Vagina (tissue), 2 donors: Measurements from ENCODE around the gene NEURL3.

Source experiments
- POLR2A ChIP-seq, 2 donors: fragments of 450-650 bp; IDR thresholded peaks; one replicate each; pipeline ENCODE4 v1.6.1; 2017; ENCODE audit warnings: antibody characterized with exemption in 2 of 2, mild to moderate bottlenecking in 2 of 2, moderate library complexity in 2 of 2
- POLR2AphosphoS5 ChIP-seq, 2 donors: sonication (generic); formaldehyde crosslinking; IDR thresholded peaks; one replicate each; pipeline ENCODE4 v1.9.0; 2017; ENCODE audit warnings: antibody characterized with exemption in 2 of 2, mild to moderate bottlenecking in 2 of 2, low read depth in 1 of 2; ENCODE audit not compliant: insufficient read depth in 1 of 2
- TF ChIP-seq, protein P1 (sequence below), 3 experiments: fragments of 450-650 bp in 2 of 3; fragments of 200-600 bp in 1 of 3; sonication (generic) in 1 of 3; IDR thresholded peaks; one replicate each; pipeline ENCODE4 v1.5.1; 2017 to 2019; ENCODE audit warnings: antibody characterized with exemption in 3 of 3, mild to moderate bottlenecking in 2 of 3, moderate library complexity in 2 of 3

DNA sequence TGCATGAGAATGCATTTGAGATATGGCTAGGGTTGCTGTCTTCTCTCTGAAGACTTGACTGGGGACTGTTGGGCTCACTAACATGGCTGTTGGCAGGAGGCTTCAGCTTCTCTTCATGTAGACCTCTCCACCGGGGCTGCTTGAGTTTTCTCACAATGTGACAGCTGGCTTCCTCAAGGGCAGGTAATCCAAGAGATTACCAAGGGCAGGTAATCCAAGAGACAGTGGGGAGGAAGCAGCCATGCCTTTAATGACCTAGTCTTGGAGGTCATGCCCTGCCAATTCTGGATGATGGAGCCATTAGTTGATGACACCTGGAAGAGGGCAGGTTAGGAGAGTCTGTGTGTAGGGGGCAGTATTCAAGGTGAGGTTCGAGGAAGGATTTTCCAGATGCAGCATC, 40.5 kb downstream of the NEURL3 start:
- TF ChIP-seq POLR2AphosphoS5 (IDR thresholded peaks at IDR 0.05; ENCODE audit: insufficient read depth in 1 of 2, low read depth in 1 of 2) (no peak), POLR2A (IDR thresholded peaks at IDR 0.05) (no peak)
- TF ChIP-seq, protein P1, sequence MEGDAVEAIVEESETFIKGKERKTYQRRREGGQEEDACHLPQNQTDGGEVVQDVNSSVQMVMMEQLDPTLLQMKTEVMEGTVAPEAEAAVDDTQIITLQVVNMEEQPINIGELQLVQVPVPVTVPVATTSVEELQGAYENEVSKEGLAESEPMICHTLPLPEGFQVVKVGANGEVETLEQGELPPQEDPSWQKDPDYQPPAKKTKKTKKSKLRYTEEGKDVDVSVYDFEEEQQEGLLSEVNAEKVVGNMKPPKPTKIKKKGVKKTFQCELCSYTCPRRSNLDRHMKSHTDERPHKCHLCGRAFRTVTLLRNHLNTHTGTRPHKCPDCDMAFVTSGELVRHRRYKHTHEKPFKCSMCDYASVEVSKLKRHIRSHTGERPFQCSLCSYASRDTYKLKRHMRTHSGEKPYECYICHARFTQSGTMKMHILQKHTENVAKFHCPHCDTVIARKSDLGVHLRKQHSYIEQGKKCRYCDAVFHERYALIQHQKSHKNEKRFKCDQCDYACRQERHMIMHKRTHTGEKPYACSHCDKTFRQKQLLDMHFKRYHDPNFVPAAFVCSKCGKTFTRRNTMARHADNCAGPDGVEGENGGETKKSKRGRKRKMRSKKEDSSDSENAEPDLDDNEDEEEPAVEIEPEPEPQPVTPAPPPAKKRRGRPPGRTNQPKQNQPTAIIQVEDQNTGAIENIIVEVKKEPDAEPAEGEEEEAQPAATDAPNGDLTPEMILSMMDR (IDR thresholded peaks at IDR 0.05), result no peak
